OCI-LY3 (cell line): ENCODE measurements around the gene BRAT1.

ENCODE experiments used
- H2AFZ ChIP-seq: fragments of 200-600, 300-600 bp; shearing (Covaris generic); 2 replicates; pipeline ENCODE4 v1.6.0; 2014; ENCODE audit warnings: antibody characterized with exemption, low read depth, low read length
- H3K27ac ChIP-seq: fragments of 200-600, 300-600 bp; sonication (generic); 2 replicates; pipeline ENCODE4 v1.5.1; 2014; ENCODE audit warnings: mild to moderate bottlenecking, low read length, moderate library complexity, mixed read lengths
- H3K27me3 ChIP-seq: fragments of 200-600, 300-600 bp; sonication (generic); 2 replicates; pipeline ENCODE4 v1.6.1; 2014; ENCODE audit warnings: low read depth, low read length, mixed read lengths
- H3K36me3 ChIP-seq: fragments of 200-600, 300-600 bp; sonication (generic); replicated peaks from 2 replicates; pipeline ENCODE3; 2014; ENCODE audit warnings: low read depth, low read length, mixed read lengths
- H3K4me1 ChIP-seq: fragments of 300-600, 200-600 bp; sonication (generic); 2 replicates; pipeline ENCODE4 v1.6.1; 2014; ENCODE audit warnings: low read length, mixed read lengths
- H3K4me2 ChIP-seq: fragments of 200-600, 300-600 bp; sonication (generic); 2 replicates; pipeline ENCODE4 v1.6.1; 2014; ENCODE audit warnings: low read length, mixed read lengths
- H3K4me3 ChIP-seq: fragments of 300-600, 200-600 bp; sonication (generic); 2 replicates; pipeline ENCODE4 v1.5.1; 2014; ENCODE audit warnings: antibody characterized with exemption, mild to moderate bottlenecking, low read length, moderate library complexity
- H3K79me2 ChIP-seq: fragments of 300-600, 200-600 bp; shearing (Covaris generic); 2 replicates; pipeline ENCODE4 v1.6.1; 2014; ENCODE audit warnings: mild to moderate bottlenecking, low read length, mixed read lengths
- H3K9ac ChIP-seq: fragments of 300-600, 200-600 bp; shearing (Covaris generic); 2 replicates; pipeline ENCODE4 v1.6.0; 2014; ENCODE audit warnings: mild to moderate bottlenecking, low read length, moderate library complexity
- H3K9me3 ChIP-seq: fragments of 200-600, 300-600 bp; shearing (Covaris generic); 2 replicates; pipeline ENCODE4 v1.6.1; 2014; ENCODE audit warnings: low read length, mixed read lengths; ENCODE audit not compliant: insufficient read depth
- H4K20me1 ChIP-seq: fragments of 200-600, 300-600 bp; sonication (generic); 2 replicates; pipeline ENCODE4 v1.6.1; 2016; ENCODE audit warnings: low read length, mixed read lengths; ENCODE audit not compliant: insufficient read depth
- CTCF ChIP-seq: fragments of 200-600, 300-600 bp; sonication (generic); IDR thresholded peaks from 2 replicates; pipeline ENCODE4 v1.5.1; 2014; ENCODE audit warnings: antibody characterized with exemption, low read length, low read depth
- EZH2phosphoT487 ChIP-seq: fragments of 200-600 bp; shearing (Covaris generic); IDR thresholded peaks from 2 replicates; pipeline ENCODE4 v1.6.1; 2018; ENCODE audit warnings: antibody characterized with exemption, mixed run types, low read depth

BRAT1 gene

GRCh38 chr7:2572101-2572842 is 16.9 kb upstream of the BRAT1 start:
- Histone ChIP-seq H3K4me3 (no peak overlapping the region), H3K27ac (no peak overlapping the region), H3K4me1 (peaks cover 17% of the 10 kb centered on the region), H3K9ac (no peak overlapping the region), H3K27me3 (no peaks in the 10 kb centered on the region), H4K20me1 (no peaks in the 10 kb centered on the region), H3K36me3 (peaks cover 34% of the 10 kb centered on the region), H3K4me2 (no peak overlapping the region), H3K79me2 (peaks cover 20% of the 10 kb centered on the region), H3K9me3 (no peaks in the 10 kb centered on the region), H2AFZ (no peak overlapping the region)
- TF ChIP-seq EZH2phosphoT487 (no peak), CTCF (no peak)

DNA sequence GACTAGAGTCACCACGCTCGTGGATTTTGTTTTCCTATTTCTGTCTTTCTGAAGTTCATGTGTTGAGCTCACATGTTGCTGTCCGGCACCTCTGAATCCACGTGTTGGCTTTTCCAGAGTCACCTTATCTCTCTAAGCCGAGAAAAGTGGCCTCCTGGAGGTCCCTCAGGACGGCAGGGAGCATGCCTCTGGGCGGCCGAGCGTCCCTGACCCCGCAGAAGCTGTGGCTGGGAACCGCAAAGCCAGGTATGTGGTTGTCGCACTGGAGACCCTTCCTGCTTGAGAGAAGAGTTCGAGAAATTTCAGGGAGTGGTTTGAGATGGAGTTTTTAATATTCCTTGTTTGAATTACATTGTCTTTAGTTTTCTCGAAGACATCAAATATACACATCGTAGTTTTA is 16.1 kb upstream of the BRAT1 start:
- H3K9me3 ChIP-seq: no peaks in the 10 kb centered on the region
- peaks cover 26% of the 10 kb centered on the region for H3K4me1 ChIP-seq
- no peak overlapping the region for H2AFZ ChIP-seq
- peaks cover 27% of the 10 kb centered on the region for H3K36me3 ChIP-seq
- no peak overlapping the region for H3K4me2 ChIP-seq
- H3K79me2 ChIP-seq: peaks cover 16% of the 10 kb centered on the region
- H3K9ac ChIP-seq: no peak overlapping the region
- TF ChIP-seq CTCF: no peak
- TF ChIP-seq EZH2phosphoT487: no peak
- no peak overlapping the region for H3K27ac ChIP-seq
- H4K20me1 ChIP-seq: no peaks in the 10 kb centered on the region
- no peaks in the 10 kb centered on the region for H3K27me3 ChIP-seq
- H3K4me3 ChIP-seq: no peak overlapping the region

GRCh38 chr7:2570021-2570420 is 14.7 kb upstream of the BRAT1 start:
- no peak for TF ChIP-seq EZH2phosphoT487
- TF ChIP-seq CTCF: no peak
- peaks cover 17% of the 10 kb centered on the region for H3K36me3 ChIP-seq

GRCh38 chr7:2569421-2569820 is 14.1 kb upstream of the BRAT1 start:
- Histone ChIP-seq H3K9me3 (no peaks in the 10 kb centered on the region), H3K9ac (no peak overlapping the region), H3K4me3 (no peak overlapping the region), H3K27ac (no peak overlapping the region), H4K20me1 (no peaks in the 10 kb centered on the region), H3K4me2 (no peak overlapping the region), H3K4me1 (peaks cover 46% of the 10 kb centered on the region), H3K36me3 (peaks cover 17% of the 10 kb centered on the region), H3K27me3 (no peaks in the 10 kb centered on the region), H2AFZ (no peak overlapping the region), H3K79me2 (peaks cover 27% of the 10 kb centered on the region)
- TF ChIP-seq CTCF: no peak
- TF ChIP-seq EZH2phosphoT487: no peak

More at GRCh38 chr7:2570021-2570420, 14.7 kb upstream of the BRAT1 start:
- H4K20me1 ChIP-seq: no peaks in the 10 kb centered on the region
- no peaks in the 10 kb centered on the region for H3K27me3 ChIP-seq
- no peak overlapping the region for H3K4me3 ChIP-seq
- H3K9me3 ChIP-seq: no peaks in the 10 kb centered on the region
- peaks cover 21% of the 10 kb centered on the region for H3K79me2 ChIP-seq
- no peak overlapping the region for H3K4me2 ChIP-seq
- H2AFZ ChIP-seq: no peak overlapping the region
- H3K27ac ChIP-seq: no peak overlapping the region
- H3K4me1 ChIP-seq: peaks cover 40% of the 10 kb centered on the region
- no peak overlapping the region for H3K9ac ChIP-seq
